GOT3 (cell line): ENCODE data around the gene CSK.

Experiments
- DNase-seq: peaks from one replicate; lab custom pipeline; 2025; ENCODE audit warnings: mixed read lengths; lab: John Stamatoyannopoulos, UW

CSK gene

GRCh38 chr15:74801311-74801997 lies 19.6 kb downstream of the CSK start:
- DNase-seq = no peak

DNA sequence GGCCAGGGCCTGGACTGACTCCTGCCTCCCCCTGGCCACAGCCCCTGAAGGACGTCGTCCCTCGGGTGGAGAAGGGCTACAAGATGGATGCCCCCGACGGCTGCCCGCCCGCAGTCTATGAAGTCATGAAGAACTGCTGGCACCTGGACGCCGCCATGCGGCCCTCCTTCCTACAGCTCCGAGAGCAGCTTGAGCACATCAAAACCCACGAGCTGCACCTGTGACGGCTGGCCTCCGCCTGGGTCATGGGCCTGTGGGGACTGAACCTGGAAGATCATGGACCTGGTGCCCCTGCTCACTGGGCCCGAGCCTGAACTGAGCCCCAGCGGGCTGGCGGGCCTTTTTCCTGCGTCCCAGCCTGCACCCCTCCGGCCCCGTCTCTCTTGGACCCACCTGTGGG lies 20.4 kb downstream of the CSK start:
- DNase-seq = no peak

GRCh38 chr15:74802862-74803447 lies 21.1 kb downstream of the CSK start:
- DNase-seq = no peak

DNA sequence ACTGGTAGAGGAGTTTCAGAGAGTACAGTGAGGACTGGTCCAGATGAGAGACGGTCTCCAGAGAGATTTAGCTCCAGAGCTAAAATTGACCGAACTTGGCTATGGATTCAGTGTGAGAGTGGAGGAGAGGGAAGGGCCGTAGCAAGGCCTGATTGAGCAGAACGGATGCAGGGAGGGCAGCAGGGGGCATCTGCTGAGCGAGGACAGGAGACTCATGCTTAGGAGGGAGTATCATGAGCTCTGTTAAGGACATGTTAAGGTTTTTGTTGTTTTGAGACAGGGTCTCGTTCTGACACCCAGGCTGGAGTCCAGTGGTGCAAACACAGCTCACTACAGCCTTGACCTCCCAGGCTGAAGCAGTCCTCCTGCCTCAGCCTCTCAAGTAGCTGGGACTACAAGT lies 23.1 kb downstream of the CSK start:
- DNase-seq = no peak

DNA sequence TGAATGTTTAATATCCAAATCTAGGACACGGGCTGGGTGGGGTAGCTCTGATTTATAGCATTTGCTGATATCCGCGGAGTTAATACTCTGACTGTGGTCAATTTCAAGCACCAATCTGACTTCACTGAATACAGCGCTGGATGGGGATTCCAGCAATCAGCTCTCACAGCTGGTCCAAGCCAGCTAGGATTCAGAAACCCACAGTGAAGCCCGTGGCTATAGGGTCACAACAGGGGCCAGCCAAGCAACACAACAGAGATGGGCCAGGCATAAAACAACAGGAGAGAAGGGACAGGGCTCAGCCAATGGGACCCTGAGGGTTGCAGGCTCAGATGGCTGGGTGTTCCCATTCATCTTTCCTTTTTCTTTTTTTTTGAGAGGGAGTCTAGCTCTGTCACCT lies 25.4 kb downstream of the CSK start:
- no peak for DNase-seq

DNA sequence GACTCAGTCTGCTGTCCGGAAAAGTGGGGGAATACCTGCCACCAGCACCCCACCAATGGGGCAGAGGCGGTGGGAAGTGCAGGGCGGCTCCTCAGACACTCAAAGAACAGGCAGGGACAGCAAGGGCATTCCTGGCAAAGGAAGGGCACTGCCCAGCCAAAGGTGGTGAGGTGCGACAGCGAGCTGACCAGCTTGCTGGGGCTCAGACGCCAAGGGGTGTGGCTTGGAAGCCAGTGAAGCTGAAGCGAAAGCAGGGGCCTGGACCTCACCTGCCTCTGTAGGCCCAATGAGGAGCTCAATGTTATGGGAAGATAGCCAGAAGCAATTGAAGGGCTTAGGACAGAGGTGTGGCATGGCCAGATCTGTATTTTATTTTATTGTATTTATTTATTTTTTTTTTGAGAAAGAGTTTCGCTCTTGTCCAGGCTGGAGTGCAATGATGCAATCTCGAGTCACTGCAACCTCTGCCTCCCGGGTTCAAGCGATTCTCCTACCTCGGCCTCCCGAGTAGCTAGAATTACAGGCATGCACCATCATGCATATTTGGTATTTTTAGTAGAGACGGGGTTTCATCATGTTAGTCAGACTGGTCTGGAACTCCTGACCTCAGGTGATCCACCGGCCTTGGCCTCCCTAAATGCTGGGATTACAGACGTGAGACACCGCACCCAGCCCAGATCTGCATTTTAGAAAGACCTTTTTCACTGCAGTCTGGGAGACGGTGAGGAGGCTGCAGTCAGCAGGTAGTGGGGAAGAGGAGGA lies 26.4 kb downstream of the CSK start:
- no peak for DNase-seq

DNA sequence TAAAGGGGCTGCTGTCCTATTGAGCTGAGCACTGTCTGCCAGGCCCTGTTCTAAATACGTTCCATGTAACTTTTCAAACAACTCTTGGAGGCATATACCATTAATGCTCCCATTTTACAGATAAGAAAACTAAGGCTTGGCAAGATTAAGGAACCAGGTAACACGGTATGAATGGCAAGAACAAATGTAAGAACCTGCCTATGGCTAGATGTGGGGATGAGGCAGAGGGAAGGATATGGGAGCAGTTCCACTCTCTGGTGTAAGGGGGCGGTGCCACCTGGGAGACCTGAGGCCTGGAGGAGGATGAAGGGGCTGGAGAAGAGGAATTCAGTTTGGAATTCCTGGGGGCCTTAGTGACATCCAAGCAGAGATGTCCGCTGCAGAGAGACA lies 27.0 kb downstream of the CSK start:
- DNase-seq = no peak

DNA sequence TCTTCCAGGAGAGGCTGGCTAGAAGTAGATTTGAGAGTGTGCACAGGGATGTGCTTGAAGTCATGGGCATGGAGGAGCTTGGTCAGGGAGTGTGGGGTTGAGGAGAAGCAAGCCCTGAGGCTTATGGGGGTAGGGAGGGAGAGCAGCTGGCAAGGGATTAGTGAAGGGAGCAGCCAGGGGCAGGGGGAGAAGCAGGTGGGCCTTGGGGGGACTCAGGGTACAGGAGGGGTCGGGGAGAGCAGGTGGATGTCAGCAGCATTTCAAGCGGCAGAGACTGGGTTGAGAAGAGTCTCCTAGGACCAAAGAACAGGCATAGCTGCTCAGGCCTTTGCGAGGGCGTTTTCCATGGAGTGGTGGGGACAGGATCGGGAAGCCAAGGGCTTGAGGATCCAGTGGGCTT lies 27.4 kb downstream of the CSK start:
- DNase-seq = no peak

- DNase-seq = no peak
These were observed 28.1 kb downstream of the CSK start for GRCh38 chr15:74809956-74810355.

- no peak for DNase-seq
These were observed 30.7 kb downstream of the CSK start, which contains the start of gene LMAN1L for GRCh38 chr15:74812533-74812932. Gene LMAN1L, plus strand, starts transcription at chr15:74812835. Its CDS starts 20 bp downstream, at chr15:74812855.

- DNase-seq = no peak
These were observed 33.4 kb downstream of the CSK start for GRCh38 chr15:74815121-74815934.

- no peak for DNase-seq
These were observed 34.1 kb downstream of the CSK start for GRCh38 chr15:74815961-74816360.

GRCh38 chr15:74816624-74817369 lies 34.9 kb downstream of the CSK start:
- no peak for DNase-seq

GRCh38 chr15:74817370-74817737 lies 35.5 kb downstream of the CSK start:
- DNase-seq = no peak

DNA sequence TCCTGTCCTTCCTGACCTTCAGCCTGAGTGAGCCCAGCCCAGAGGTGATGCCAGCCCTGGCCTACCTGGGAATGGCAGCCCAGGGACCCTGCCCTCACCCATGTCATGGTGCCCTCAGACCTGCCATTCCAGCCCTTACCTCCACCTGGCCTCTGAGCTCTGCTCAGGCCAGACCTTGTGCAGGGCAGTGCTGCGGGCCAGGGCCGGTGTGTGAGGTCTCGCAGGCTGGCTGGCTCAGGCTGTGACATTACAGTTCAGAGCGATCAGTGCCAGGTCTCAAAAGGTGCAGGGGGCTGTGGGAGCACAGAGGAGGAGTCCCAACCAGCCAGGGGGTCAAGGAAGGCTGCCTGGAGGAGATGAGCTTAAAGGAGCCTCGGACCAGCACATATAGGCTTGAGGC lies 38.2 kb downstream of the CSK start:
- DNase-seq = no peak

DNA sequence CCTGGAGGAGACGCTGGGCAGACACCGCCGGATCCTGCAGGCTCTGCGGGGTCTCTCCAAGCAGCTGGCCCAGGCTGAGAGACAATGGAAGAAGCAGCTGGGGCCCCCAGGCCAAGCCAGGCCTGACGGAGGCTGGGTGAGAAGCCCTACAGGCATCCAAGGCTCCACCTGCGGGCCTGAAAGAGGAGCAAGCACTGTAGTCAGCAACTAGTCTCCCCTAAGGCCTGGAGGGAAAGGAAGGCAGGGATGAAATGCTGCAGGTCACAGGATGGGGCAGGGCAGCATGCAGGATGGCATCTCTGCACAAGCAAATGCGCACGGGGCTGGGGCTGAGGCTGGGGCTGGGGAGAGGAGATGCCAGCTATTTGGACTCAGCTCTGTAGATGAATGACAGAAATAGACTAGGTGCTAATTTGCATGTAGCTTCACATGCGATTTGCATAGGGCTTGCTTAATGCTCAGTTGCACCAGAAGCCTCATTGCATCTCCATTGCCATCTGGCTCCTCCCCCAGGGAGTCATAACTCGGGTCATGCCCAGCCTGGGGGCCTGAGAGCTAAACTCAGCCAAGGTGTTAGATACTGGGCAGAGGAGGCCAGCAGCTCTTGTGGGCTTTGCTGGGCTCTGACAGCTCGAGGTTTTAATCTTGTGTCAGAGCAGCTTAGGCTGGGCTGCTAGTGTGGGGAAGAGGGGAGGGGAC lies 39.4 kb downstream of the CSK start:
- DNase-seq = no peak

DNA sequence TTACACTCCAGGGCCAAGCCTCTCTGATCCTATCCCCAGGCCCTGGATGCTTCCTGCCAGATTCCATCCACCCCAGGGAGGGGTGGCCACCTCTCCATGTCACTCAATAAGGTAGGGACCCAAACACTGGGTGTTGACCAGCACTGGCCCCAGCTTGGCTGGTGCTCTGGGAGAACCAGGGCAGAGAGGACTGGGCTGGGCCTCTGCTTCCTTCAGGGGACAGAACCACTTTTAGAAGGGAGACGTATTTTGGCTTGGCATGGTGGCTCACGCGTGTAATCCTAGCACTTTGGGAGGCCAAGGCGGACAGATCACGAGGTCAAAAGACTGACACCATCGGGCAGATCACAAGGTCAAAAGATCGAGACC lies 39.9 kb downstream of the CSK start:
- DNase-seq = no peak

DNA sequence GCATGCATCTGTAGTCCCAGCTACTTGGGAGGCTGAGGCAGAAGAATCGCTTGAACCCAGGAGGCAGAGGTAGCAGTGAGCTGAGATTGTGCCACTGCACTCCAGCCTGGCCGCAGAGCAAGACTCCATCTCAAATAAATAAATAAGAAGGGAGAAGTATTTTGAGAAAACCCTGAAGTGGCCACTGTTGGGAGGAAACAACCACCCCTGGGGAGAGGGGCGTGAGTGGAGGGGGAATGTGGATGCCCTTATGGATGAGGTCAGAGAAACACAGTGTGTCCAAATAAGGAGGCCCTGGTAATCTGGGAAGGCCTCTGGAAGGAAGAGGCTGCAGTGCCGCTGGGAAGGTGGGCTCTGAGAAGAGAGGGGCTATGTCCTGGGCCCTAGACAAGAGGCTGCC lies 40.4 kb downstream of the CSK start:
- no peak for DNase-seq

- no peak for DNase-seq
These were observed 41.4 kb downstream of the CSK start for GRCh38 chr15:74823324-74823723.

GRCh38 chr15:74824976-74825375 lies 43.1 kb downstream of the CSK start:
- DNase-seq = no peak

- DNase-seq = no peak
These were observed 44.0 kb downstream of the CSK start for GRCh38 chr15:74825866-74826265.
